ENCODE results near the gene BCL2L1. TPM values are rescaled to one million over a fixed set of nuclear protein-coding genes. Genes with fewer than 3 reads are reported as not detected.

BCL2L1 gene
- total and polyA plus RNA-seq, 7 donors: 34.5 to 204 (median 58.1) TPM

DNA sequence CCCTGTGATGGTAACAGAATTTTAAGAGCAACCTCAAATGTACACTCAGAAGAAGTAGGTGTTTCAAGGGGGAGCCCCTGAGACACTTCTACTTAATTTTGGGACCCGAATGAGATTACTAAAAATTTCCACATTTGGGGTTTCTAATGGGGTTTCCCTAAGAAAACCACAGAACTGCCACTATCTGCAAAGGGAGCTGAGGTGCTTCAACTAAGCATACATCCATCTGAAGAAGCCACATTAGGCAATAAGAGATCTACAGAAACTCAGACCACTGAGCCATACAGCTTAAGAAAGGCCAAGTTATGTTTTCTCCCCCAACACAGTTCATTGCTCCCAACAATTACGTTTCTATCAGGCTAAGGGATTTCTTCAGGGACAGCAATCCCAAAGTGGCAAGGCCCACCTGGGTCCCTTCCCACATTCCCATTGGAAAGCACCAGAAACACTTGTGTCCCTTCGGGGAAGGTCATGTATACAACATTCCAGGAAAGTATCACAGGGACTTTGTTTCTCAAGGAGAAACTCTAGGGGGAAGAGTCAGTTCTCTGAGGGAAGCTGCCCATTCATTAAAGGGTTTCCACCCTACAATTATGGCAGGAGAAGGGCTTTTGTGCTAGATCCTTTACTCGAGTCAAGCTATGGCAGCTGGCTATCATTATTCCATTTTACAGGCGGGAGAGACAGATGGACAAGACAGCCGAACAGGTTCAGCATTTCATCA is 5.0 kb downstream of the BCL2L1 start:
- TF ChIP-seq, protein P1, sequence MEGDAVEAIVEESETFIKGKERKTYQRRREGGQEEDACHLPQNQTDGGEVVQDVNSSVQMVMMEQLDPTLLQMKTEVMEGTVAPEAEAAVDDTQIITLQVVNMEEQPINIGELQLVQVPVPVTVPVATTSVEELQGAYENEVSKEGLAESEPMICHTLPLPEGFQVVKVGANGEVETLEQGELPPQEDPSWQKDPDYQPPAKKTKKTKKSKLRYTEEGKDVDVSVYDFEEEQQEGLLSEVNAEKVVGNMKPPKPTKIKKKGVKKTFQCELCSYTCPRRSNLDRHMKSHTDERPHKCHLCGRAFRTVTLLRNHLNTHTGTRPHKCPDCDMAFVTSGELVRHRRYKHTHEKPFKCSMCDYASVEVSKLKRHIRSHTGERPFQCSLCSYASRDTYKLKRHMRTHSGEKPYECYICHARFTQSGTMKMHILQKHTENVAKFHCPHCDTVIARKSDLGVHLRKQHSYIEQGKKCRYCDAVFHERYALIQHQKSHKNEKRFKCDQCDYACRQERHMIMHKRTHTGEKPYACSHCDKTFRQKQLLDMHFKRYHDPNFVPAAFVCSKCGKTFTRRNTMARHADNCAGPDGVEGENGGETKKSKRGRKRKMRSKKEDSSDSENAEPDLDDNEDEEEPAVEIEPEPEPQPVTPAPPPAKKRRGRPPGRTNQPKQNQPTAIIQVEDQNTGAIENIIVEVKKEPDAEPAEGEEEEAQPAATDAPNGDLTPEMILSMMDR (IDR thresholded peaks at IDR 0.05): no peak
- Histone ChIP-seq H3K4me1 (peaks cover 71% of the 10 kb centered on the region), H3K27ac (peak overlapping the region; percentile 98), H3K36me3 (ENCODE audit: insufficient read depth in 1 of 2, low read depth in 1 of 2) (peaks cover 20 to 66% of the 10 kb centered on the region in 2 donors), H3K27me3 (ENCODE audit: insufficient read depth in 3 of 3, low read length in 2 of 3) (no peaks in the 10 kb centered on the region), H3K4me3 (peak overlapping the region; percentile 85), H3K9me3 (no peaks in the 10 kb centered on the region)
- 57 to 76% (median 65%) methylated on average over 6 of the region's 6 CpGs for WGBS, 3 donors
- intact Hi-C loops (cut with DNase I): loop anchor here in 1 of 2 donors (10.0 kb wide), 1 partner anchor 143 kb away; no protein-coding TSS in a partner anchor
- ATAC-seq (no peak), DNase-seq (no peak)

GRCh38 chr20:31716818-31717477 is 5.7 kb downstream of the BCL2L1 start:
- TF ChIP-seq, protein P1 (IDR thresholded peaks at IDR 0.05): no peak
- H3K27ac ChIP-seq: peak overlapping the region; percentile 98
- intact Hi-C loops (cut with DNase I): loop anchor here in 1 of 2 donors (10.0 kb wide), 1 partner anchor 142 kb away; no protein-coding TSS in a partner anchor

GRCh38 chr20:31716351-31716750 is 6.3 kb downstream of the BCL2L1 start:
- ATAC-seq (no peak), DNase-seq (no peak)
- no peaks in the 10 kb centered on the region for H3K9me3 ChIP-seq
- WGBS, 3 donors: 56 to 69% (median 66%) methylated on average over 1 of the region's 1 CpG
- TF ChIP-seq, protein P1 (IDR thresholded peaks at IDR 0.05): no peak
- intact Hi-C loops (cut with DNase I): loop anchor here in 1 of 2 donors (10.0 kb wide), 1 partner anchor 142 kb away; no protein-coding TSS in a partner anchor
- H3K36me3 ChIP-seq (ENCODE audit: insufficient read depth in 1 of 2, low read depth in 1 of 2): peaks cover 20 to 67% of the 10 kb centered on the region in 2 donors
- H3K27ac ChIP-seq: peak overlapping the region; percentile 98
- H3K4me3 ChIP-seq: peak overlapping the region; percentile 85
- no peaks in the 10 kb centered on the region for H3K27me3 ChIP-seq (ENCODE audit: insufficient read depth in 3 of 3, low read length in 2 of 3)
- H3K4me1 ChIP-seq: peaks cover 83% of the 10 kb centered on the region

More at GRCh38 chr20:31716818-31717477, 5.7 kb downstream of the BCL2L1 start:
- WGBS, 3 donors: 65 to 79% (median 66%) methylated on average over 5 of the region's 5 CpGs
- Histone ChIP-seq H3K36me3 (ENCODE audit: insufficient read depth in 1 of 2, low read depth in 1 of 2) (peaks cover 20 to 66% of the 10 kb centered on the region in 2 donors), H3K4me1 (peaks cover 77% of the 10 kb centered on the region), H3K4me3 (peak overlapping the region; percentile 85), H3K27me3 (ENCODE audit: insufficient read depth in 3 of 3, low read length in 2 of 3) (no peaks in the 10 kb centered on the region), H3K9me3 (no peaks in the 10 kb centered on the region)
- ATAC-seq (no peak), DNase-seq (no peak)

- no peak for DNase-seq
- H3K4me3 ChIP-seq: peak overlapping the region; percentile 85
- no peaks in the 10 kb centered on the region for H3K27me3 ChIP-seq (ENCODE audit: insufficient read depth in 3 of 3, low read length in 2 of 3)
- H3K9me3 ChIP-seq: no peaks in the 10 kb centered on the region
- peak overlapping the region; percentile 98 for H3K27ac ChIP-seq
- TF ChIP-seq, protein P1 (IDR thresholded peaks at IDR 0.05): no peak
- peaks cover 89% of the 10 kb centered on the region for H3K4me1 ChIP-seq
- WGBS, 3 donors: 57 to 62% (median 61%) methylated on average over 3 of the region's 3 CpGs
- ATAC-seq: no peak
- peaks cover 20 to 64% of the 10 kb centered on the region in 2 donors for H3K36me3 ChIP-seq (ENCODE audit: insufficient read depth in 1 of 2, low read depth in 1 of 2)
- intact Hi-C loops (cut with DNase I): loop anchor here in 1 of 2 donors (10.0 kb wide), 1 partner anchor 141 kb away; no protein-coding TSS in a partner anchor
Measured at GRCh38 chr20:31715766-31716165, 6.9 kb downstream of the BCL2L1 start.

All from psoas muscle (tissue), 8 donors.